ENCODE data around the gene ARAF. TPM values are rescaled to one million over a fixed set of nuclear protein-coding genes. Genes with fewer than 3 reads are reported as not detected.

The ARAF gene
- total and polyA plus RNA-seq, 2 of the 8 experiments (the other 6 are each of a cell fraction or from before 2014, with no cell fraction given), result 39.0 to 45.2 TPM

DNA sequence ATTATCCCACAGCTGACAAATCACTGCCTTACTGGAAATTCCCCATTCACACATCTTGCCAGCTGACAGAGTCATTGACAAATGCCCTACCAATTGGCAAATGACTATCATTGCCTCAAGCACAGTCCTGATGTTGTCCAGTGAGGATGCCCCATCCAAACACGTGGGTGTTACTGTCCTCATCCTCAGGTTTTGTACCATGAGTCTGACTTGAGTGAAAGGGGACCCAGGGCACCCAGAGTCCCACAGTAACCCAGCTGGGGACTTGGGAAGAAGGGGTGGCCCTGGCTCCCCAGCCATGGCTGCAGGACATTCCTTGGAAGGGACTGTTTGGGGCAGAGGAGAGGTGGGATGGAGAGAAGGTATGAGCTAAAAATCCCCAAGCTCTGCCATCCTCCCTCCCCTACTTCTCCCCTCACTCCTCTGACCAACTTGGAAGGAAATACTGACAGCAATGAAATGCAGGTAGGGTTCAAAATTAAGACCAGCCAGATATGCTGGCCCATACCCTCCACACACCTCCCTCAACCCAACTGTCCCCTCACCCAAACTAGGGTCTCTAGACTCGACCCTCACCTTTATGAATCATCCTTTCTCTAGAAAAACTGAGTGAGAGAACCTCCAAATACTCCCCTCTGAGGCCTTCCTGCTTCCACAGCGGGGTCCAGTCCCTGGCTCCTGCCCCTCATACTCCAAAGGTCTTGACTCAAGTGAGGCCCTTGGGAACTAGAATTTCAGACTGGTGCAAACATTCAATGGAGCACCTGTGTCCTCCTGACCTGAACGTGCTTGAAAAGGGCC, 26.3 kb downstream of the ARAF start:
- H3K27me3 ChIP-seq (replicated peaks in 1 of 4; ENCODE audit: control insufficient read depth in 3 of 4, extremely low read depth in 1 of 4, insufficient read depth in 3 of 4, low read length in 3 of 4), result no peaks in the 10 kb centered on the region
- no peak overlapping the region for H4K5ac ChIP-seq (ENCODE audit: insufficient read length, low read depth, low read length)
- H3K36me3 ChIP-seq (ENCODE audit: control insufficient read depth in 2 of 4, insufficient read depth in 4 of 4, low read length in 3 of 4), result no peaks in the 10 kb centered on the region; a peak in 1 of 8 replicates
- 59% methylated on average over 3 of the region's 4 CpGs; no CpG with 5 or more reads in 1 of the 2 experiments for WGBS, 2 experiments (ENCODE audit: extremely low coverage in 1 of 2, insufficient coverage in 1 of 2, insufficient read length in 1 of 2, insufficient replicate concordance in 2 of 2, low coverage in 1 of 2, low lambda C conversion rate in 2 of 2, missing lambda C conversion rate in 1 of 2)
- H3K4me1 ChIP-seq (replicated peaks in 1 of 4; ENCODE audit: control insufficient read depth in 3 of 4, insufficient read depth in 4 of 4, low read length in 3 of 4), result peaks cover 0 to 2% (median 0%) of the 10 kb centered on the region in 4 experiments; a peak in 2 of 7 replicates
- H3K9me3 ChIP-seq (ENCODE audit: insufficient read depth in 2 of 2, low read depth in 1 of 2, low read length in 1 of 2), result no peaks in the 10 kb centered on the region
- no peak overlapping the region for H2AFZ ChIP-seq (ENCODE audit: low read length)
- FAIRE-seq, result no peak
- H2BK5ac ChIP-seq (ENCODE audit: low read depth, low read length), result no peak overlapping the region
- no peak overlapping the region for H2BK15ac ChIP-seq (ENCODE audit: low read length)
- no peak overlapping the region for H3K4me2 ChIP-seq (ENCODE audit: insufficient read depth in 1 of 2, low read depth in 2 of 2, low read length in 2 of 2)
- DNase-seq (ENCODE audit: low read depth in 1 of 2, low spot score in 2 of 2), result no peak
- H4K8ac ChIP-seq (ENCODE audit: extremely low read depth, insufficient read depth, low read length), result no peak overlapping the region
- H3K23me2 ChIP-seq (ENCODE audit: low read depth, low read length), result no peaks in the 10 kb centered on the region; the same call in 1 of the 2 replicates
- no peak overlapping the region for H3K27ac ChIP-seq (ENCODE audit: low read depth, low read length)
- H2AK5ac ChIP-seq (ENCODE audit: low read depth, low read length), result no peak overlapping the region
- CTCF ChIA-PET (ENCODE audit: partially characterized antibody), result interaction anchor here (0.7 kb wide), 1 partner anchor 19 kb away, joined by 3 read pairs; no protein-coding TSS in a partner anchor
- no peak overlapping the region for H3K9ac ChIP-seq (replicated peaks in 1 of 4; ENCODE audit: extremely low read depth in 1 of 4, low read depth in 3 of 4, low read length in 3 of 4)
- no peaks in the 10 kb centered on the region for H3K79me1 ChIP-seq (ENCODE audit: low read depth, low read length)
- H3K4me3 ChIP-seq (ENCODE audit: extremely low read depth in 1 of 4, insufficient read depth in 2 of 4, low read depth in 3 of 4, low read length in 4 of 4), result no peak overlapping the region
- no peaks in the 10 kb centered on the region for H4K20me1 ChIP-seq (replicated peaks in 1 of 2; ENCODE audit: control insufficient read depth in 1 of 2, insufficient read depth in 2 of 2, low read length in 2 of 2)
- H3K56ac ChIP-seq (replicated peaks; ENCODE audit: insufficient read length, low read depth, low read length), result no peak overlapping the region
- no peak overlapping the region for H4K91ac ChIP-seq (replicated peaks; ENCODE audit: insufficient read length, low read length)
- no peak overlapping the region for H3K4ac ChIP-seq (replicated peaks; ENCODE audit: insufficient read length, low read depth, low read length)
- H3K14ac ChIP-seq (ENCODE audit: insufficient read length), result no peak overlapping the region
- H3K23ac ChIP-seq (ENCODE audit: insufficient read length), result no peak overlapping the region
- no peaks in the 10 kb centered on the region for H3K79me2 ChIP-seq (ENCODE audit: control insufficient read depth in 1 of 2, insufficient read depth in 2 of 2, low read length in 2 of 2)
- no peak overlapping the region for H2BK120ac ChIP-seq (replicated peaks; ENCODE audit: low read depth, low read length)
- H3K18ac ChIP-seq (ENCODE audit: extremely low read depth, low read length), result no peak overlapping the region
- POLR2A ChIA-PET (ENCODE audit: partially characterized antibody), result no interaction called here
- H2BK20ac ChIP-seq (ENCODE audit: low read length), result no peak overlapping the region
- H2BK12ac ChIP-seq (ENCODE audit: low read depth, low read length), result no peak overlapping the region
- TF ChIP-seq ASH2L (IDR thresholded peaks at IDR 0.05; ENCODE audit: low read length) (no peak), NRF1 (IDR thresholded peaks at IDR 0.05; ENCODE audit: low read depth, low read length) (no peak), TBP (IDR thresholded peaks at IDR 0.05; ENCODE audit: low read depth, low read length) (no peak), CBX5 (IDR thresholded peaks at IDR 0.05; ENCODE audit: low read depth, low read length) (no peak), SIN3A (conservative IDR thresholded peaks at IDR 0.05 in 1 of 2, IDR thresholded peaks at IDR 0.05 in 1 of 2; ENCODE audit: low read depth in 1 of 2, low read length in 2 of 2) (no peak), FOSL1 (IDR thresholded peaks at IDR 0.05; ENCODE audit: insufficient read depth, low read depth, low read length) (no peak), SAP30 (IDR thresholded peaks at IDR 0.05; ENCODE audit: insufficient read depth, insufficient replicate concordance, low read length) (no peak), RNF2 (IDR thresholded peaks at IDR 0.05; ENCODE audit: borderline replicate concordance, low read depth, low read length, missing control alignments, poor library complexity, severe bottlenecking) (no peak)
- TF ChIP-seq, protein P1, sequence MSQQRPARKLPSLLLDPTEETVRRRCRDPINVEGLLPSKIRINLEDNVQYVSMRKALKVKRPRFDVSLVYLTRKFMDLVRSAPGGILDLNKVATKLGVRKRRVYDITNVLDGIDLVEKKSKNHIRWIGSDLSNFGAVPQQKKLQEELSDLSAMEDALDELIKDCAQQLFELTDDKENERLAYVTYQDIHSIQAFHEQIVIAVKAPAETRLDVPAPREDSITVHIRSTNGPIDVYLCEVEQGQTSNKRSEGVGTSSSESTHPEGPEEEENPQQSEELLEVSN (IDR thresholded peaks at IDR 0.05), result no peak
- TF ChIP-seq, protein P2, sequence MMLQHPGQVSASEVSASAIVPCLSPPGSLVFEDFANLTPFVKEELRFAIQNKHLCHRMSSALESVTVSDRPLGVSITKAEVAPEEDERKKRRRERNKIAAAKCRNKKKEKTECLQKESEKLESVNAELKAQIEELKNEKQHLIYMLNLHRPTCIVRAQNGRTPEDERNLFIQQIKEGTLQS (IDR thresholded peaks at IDR 0.05; ENCODE audit: insufficient read depth, low read depth, low read length), result no peak

Data from H1 (cell line).